ENCODE results near the gene CAPZA1. TPM values are rescaled to one million over a fixed set of nuclear protein-coding genes. Genes with fewer than 3 reads are reported as not detected.

CAPZA1 gene
- total and polyA plus RNA-seq, 2 of the 8 experiments (the other 6 are each of a cell fraction or from before 2014, with no cell fraction given): 48.9 to 107 TPM

GRCh38 chr1:112720800-112721199 is 101.2 kb downstream of the CAPZA1 start (continued):
- no peak for TF ChIP-seq GABPA (IDR thresholded peaks at IDR 0.05; ENCODE audit: borderline replicate concordance, insufficient read depth, low read length)
- TF ChIP-seq KDM5A (IDR thresholded peaks at IDR 0.05; ENCODE audit: low read length): no peak

Small RNA genes within 50 kb of the gene (small RNA-seq; reads per million reads assigned to genes)
- not detected for gene RNU7-70P (ENCODE audit: insufficient read depth)

Other genes with a start within 250 kb of the CAPZA1 start
- 34.9 and 35.1 TPM in 2 replicates for gene CTTNBP2NL, start 223.6 kb upstream of the CAPZA1 start, total RNA-seq (2021; fragmentation: NEBNext Ultra II Directional; extraction: Animal tissue kit (Norgen Biotek cat#: 25700))
- gene CTTNBP2NL, start 223.6 kb upstream of the CAPZA1 start, polyA plus RNA-seq (2011; rRNA removed): 4.8 and 6.4 TPM in 2 replicates
- 0.90 and 2.0 TPM in 2 replicates for gene WNT2B, start 110.9 kb upstream of the CAPZA1 start, total RNA-seq (2021; fragmentation: NEBNext Ultra II Directional; extraction: Animal tissue kit (Norgen Biotek cat#: 25700))
- gene WNT2B, start 110.9 kb upstream of the CAPZA1 start, polyA plus RNA-seq (2011; rRNA removed): 0.33 and 0.60 TPM in 2 replicates
- 16.2 and 18.1 TPM in 2 replicates for gene ST7L, start 691 bp upstream of the CAPZA1 start, total RNA-seq (2021; fragmentation: NEBNext Ultra II Directional; extraction: Animal tissue kit (Norgen Biotek cat#: 25700))
- gene ST7L, start 691 bp upstream of the CAPZA1 start, polyA plus RNA-seq (2011; rRNA removed): 9.6 and 10.5 TPM in 2 replicates
- 105 and 109 TPM in 2 replicates for gene MOV10, start 54.8 kb downstream of the CAPZA1 start, total RNA-seq (2021; fragmentation: NEBNext Ultra II Directional; extraction: Animal tissue kit (Norgen Biotek cat#: 25700))
- 57.3 and 83.7 TPM in 2 replicates for gene MOV10, start 54.8 kb downstream of the CAPZA1 start, polyA plus RNA-seq (2011; rRNA removed)
- 53.6 and 57.6 TPM in 2 replicates for gene RHOC, start 87.3 kb downstream of the CAPZA1 start, total RNA-seq (2021; fragmentation: NEBNext Ultra II Directional; extraction: Animal tissue kit (Norgen Biotek cat#: 25700))
- gene RHOC, start 87.3 kb downstream of the CAPZA1 start, polyA plus RNA-seq (2011; rRNA removed): 97.5 and 114 TPM in 2 replicates
- 17.5 and 19.4 TPM in 2 replicates for gene PPM1J, start 95.5 kb downstream of the CAPZA1 start, total RNA-seq (2021; fragmentation: NEBNext Ultra II Directional; extraction: Animal tissue kit (Norgen Biotek cat#: 25700))
- gene PPM1J, start 95.5 kb downstream of the CAPZA1 start, polyA plus RNA-seq (2011; rRNA removed): 31.6 and 45.4 TPM in 2 replicates